MM.1S (cell line): ENCODE results near the gene PAQR5.

ENCODE experiments used
- DNase-seq: peaks from one replicate; pipeline ENCODE4 v3.0.0-alpha.2; 2015
- H2AFZ ChIP-seq: fragments of 300-600 bp; sonication (generic); 2 replicates; pipeline ENCODE4 v1.6.0; 2016; ENCODE audit warnings: antibody characterized with exemption, low read length
- H3F3A ChIP-seq: fragments of 300-600 bp; sonication (generic); 2 replicates; pipeline ENCODE4 v1.6.1; 2016; ENCODE audit warnings: mild to moderate bottlenecking, antibody characterized with exemption, low read length, moderate library complexity, mixed read lengths; ENCODE audit not compliant: insufficient read depth
- H3K27ac ChIP-seq: fragments of 300-600 bp; sonication (generic); 2 replicates; pipeline ENCODE4 v1.5.1; 2016; ENCODE audit warnings: mild to moderate bottlenecking, low read length
- H3K27me3 ChIP-seq: fragments of 300-600 bp; sonication (generic); replicated peaks from 2 replicates; pipeline ENCODE4 v1.6.0; 2016; ENCODE audit warnings: low read length; ENCODE audit not compliant: insufficient read depth
- H3K36me3 ChIP-seq: fragments of 300-600 bp; sonication (generic); replicated peaks from 2 replicates; pipeline ENCODE4 v1.6.1; 2016; ENCODE audit warnings: mild to moderate bottlenecking, low read length, mixed read lengths; ENCODE audit not compliant: insufficient read depth
- H3K4me1 ChIP-seq: fragments of 300-600 bp; sonication (generic); 2 replicates; pipeline ENCODE4 v1.6.1; 2016; ENCODE audit warnings: low read length, mixed read lengths
- H3K4me2 ChIP-seq: fragments of 300-600 bp; sonication (generic); 2 replicates; pipeline ENCODE4 v1.6.0; 2016; ENCODE audit warnings: low read depth, low read length
- H3K4me3 ChIP-seq: fragments of 300-600 bp; sonication (generic); 2 replicates; pipeline ENCODE4 v1.5.1; 2016; ENCODE audit warnings: low read length, mixed read lengths
- H3K79me2 ChIP-seq: fragments of 300-600 bp; sonication (generic); 2 replicates; pipeline ENCODE4 v1.6.1; 2016; ENCODE audit warnings: mixed run types, low read length, mixed read lengths
- H3K9ac ChIP-seq: fragments of 300-600 bp; sonication (generic); 2 replicates; pipeline ENCODE4 v1.6.1; 2016; ENCODE audit warnings: low read length, mixed read lengths
- H3K9me2 ChIP-seq: fragments of 300-600 bp; sonication (generic); replicated peaks from 2 replicates; pipeline ENCODE4 v1.6.1; 2016; ENCODE audit warnings: mild to moderate bottlenecking, low read length, mixed read lengths; ENCODE audit not compliant: insufficient read depth
- H3K9me3 ChIP-seq: fragments of 300-600 bp; sonication (generic); replicated peaks from 2 replicates; pipeline ENCODE4 v1.6.1; 2016; ENCODE audit warnings: mild to moderate bottlenecking, low read length, mixed read lengths; ENCODE audit not compliant: insufficient read depth
- H4K20me1 ChIP-seq: fragments of 300-600 bp; sonication (generic); 2 replicates; pipeline ENCODE4 v1.6.1; 2016; ENCODE audit warnings: mild to moderate bottlenecking, low read length, moderate library complexity, mixed read lengths; ENCODE audit not compliant: insufficient read depth
- CTCF ChIP-seq: fragments of 300-600 bp; sonication (generic); IDR thresholded peaks from 2 replicates; pipeline ENCODE4 v1.5.1; 2016; ENCODE audit warnings: antibody characterized with exemption, low read length, mixed read lengths
- EZH2 ChIP-seq: fragments of 300-600 bp; sonication (generic); optimal IDR thresholded peaks from 2 replicates; pipeline ENCODE3; 2017; ENCODE audit warnings: low read depth, mild to moderate bottlenecking, antibody characterized with exemption, low read length, mixed read lengths
- EZH2phosphoT487 ChIP-seq: fragments of 300-600 bp; sonication (generic); IDR thresholded peaks from 2 replicates; pipeline ENCODE4 v1.6.1; 2018; ENCODE audit warnings: antibody characterized with exemption, low read length

Gene PAQR5

DNA sequence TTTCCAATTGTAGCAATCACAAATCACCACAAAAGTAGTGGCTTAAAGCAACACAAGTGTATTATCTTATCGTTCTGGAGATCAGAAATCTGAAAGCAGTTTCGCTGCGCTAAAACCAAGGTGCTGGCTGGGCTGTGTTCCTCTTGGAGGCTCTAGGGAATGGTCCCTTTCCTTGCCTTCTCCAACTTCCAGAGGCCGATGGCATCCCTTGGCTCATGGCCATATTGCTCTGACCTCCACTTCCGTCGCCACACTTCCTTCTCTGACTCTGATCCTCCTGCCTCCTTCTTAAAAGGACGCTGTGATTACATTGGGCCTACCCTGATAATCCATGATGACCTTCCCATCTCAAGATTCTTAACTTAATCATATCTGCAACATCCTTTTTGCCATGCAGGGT lies 10.7 kb upstream of the PAQR5 start:
- TF ChIP-seq CTCF: no peak
- no peaks in the 10 kb centered on the region for H3K36me3 ChIP-seq

DNA sequence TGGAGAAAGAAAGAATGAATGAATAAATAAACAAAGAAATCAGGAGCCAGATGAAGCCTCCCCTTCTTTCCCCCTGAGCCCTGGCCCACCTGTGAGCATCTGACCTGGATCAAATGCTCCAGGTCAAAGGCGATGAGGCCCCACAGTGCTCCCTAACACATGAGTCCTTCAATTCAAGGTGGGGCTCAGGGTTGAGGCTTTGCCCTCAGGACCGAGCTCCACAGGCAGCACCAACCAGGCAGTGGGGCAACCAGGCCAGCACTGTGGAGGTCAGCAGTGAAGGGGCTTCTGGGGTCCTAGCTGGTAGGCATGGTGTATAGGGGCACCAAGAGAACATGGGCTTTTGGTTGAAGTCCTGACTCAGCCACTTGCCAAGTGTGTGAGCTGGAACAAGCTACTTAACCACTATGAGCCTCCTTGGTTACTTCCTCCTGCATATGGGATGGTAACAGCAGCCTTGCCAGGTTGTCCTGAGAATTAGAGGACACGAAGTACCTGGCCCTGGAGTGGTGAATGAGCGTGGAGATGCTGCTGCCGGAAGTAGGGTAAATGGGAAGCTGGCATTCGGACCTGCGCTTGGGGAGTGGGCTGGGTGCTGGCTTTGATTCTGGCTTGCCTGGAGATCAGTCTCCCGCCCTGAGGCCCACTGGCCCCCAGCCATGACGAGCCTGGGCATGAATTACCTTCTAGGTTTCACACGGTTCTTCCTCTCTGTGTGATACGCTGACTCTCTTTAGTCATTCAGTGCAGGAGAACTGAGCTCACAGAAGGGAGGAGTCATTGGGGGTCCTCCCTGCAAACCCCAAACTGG lies 10.0 kb upstream of the PAQR5 start:
- no peaks in the 10 kb centered on the region for H3K36me3 ChIP-seq
- H2AFZ ChIP-seq: no peak overlapping the region
- TF ChIP-seq EZH2 (no peak), CTCF (no peak), EZH2phosphoT487 (no peak)
- H3K9me3 ChIP-seq: no peaks in the 10 kb centered on the region
- no peak overlapping the region for H3K9ac ChIP-seq
- H4K20me1 ChIP-seq: no peaks in the 10 kb centered on the region
- no peak overlapping the region for H3K4me2 ChIP-seq
- no peaks in the 10 kb centered on the region for H3F3A ChIP-seq
- no peak overlapping the region for H3K4me3 ChIP-seq
- DNase-seq: no peak
- H3K9me2 ChIP-seq: no peaks in the 10 kb centered on the region
- H3K79me2 ChIP-seq: no peaks in the 10 kb centered on the region
- no peak overlapping the region for H3K27ac ChIP-seq
- no peaks in the 10 kb centered on the region for H3K27me3 ChIP-seq
- no peaks in the 10 kb centered on the region for H3K4me1 ChIP-seq

More for the DNA sequence above, 10.7 kb upstream of the PAQR5 start:
- Histone ChIP-seq H3K9me2 (no peaks in the 10 kb centered on the region), H3K79me2 (no peaks in the 10 kb centered on the region), H4K20me1 (no peaks in the 10 kb centered on the region), H3K4me3 (no peak overlapping the region), H2AFZ (no peak overlapping the region), H3K9me3 (no peaks in the 10 kb centered on the region), H3K27me3 (no peaks in the 10 kb centered on the region), H3F3A (no peaks in the 10 kb centered on the region), H3K4me2 (no peak overlapping the region), H3K27ac (no peak overlapping the region), H3K9ac (no peak overlapping the region), H3K4me1 (no peaks in the 10 kb centered on the region)
- no peak for DNase-seq

DNA sequence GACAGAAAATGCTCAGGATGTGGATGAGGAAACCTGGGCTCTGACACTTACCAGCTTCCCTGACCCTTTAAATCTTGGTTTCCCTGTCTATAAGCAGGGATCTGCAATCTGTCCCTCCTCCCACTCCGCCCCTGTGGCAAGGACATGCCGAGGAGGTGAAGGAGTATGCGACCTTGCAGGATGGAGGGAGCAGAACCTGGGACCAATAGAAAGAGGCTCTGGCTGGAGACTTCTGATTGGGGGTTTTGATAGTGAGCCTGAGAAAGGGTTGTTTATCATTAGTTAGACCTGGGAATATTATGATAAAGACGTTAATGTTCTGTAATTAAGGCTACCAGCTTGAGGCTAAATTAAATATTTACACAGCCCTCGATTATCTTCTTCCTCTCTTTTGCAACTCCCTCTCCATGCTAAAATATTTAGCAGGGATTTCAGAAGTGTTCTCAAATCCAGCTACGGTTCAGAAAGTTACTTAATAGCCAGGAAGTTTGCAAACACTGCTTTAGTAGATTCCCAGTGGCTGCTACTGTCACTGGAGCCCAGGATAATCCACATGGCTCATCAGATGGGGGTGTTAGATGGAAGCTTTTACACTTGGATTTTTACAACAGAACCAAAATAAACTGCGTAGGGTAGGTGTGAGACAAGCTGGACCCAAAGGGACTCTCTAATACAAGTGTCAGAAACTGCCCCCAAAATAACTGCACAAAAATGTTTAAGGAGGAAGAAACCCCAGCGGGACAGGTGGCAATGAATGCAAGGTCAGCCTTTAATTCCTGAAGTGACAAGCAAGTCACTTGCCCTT lies 9.2 kb upstream of the PAQR5 start:
- DNase-seq: no peak
- Histone ChIP-seq H2AFZ (no peak overlapping the region), H4K20me1 (no peaks in the 10 kb centered on the region), H3K9ac (no peak overlapping the region), H3K27me3 (no peaks in the 10 kb centered on the region), H3K36me3 (no peaks in the 10 kb centered on the region), H3F3A (no peaks in the 10 kb centered on the region), H3K27ac (no peak overlapping the region), H3K9me2 (no peaks in the 10 kb centered on the region), H3K79me2 (no peaks in the 10 kb centered on the region), H3K4me1 (no peaks in the 10 kb centered on the region), H3K4me2 (no peak overlapping the region), H3K9me3 (no peaks in the 10 kb centered on the region), H3K4me3 (no peak overlapping the region)
- TF ChIP-seq CTCF (no peak), EZH2 (no peak), EZH2phosphoT487 (no peak)
